K562 (cell line): ENCODE measurements around the gene ZP3. TPM values are rescaled to one million over a fixed set of nuclear protein-coding genes. Genes with fewer than 3 reads are reported as not detected.

Experiments
- CEBPG ChIP-seq, 3 experiments: fragments of 200-800 bp in 1 of 3; sonication (Bioruptor generic) in 1 of 3; sonication (generic) in 1 of 3; formaldehyde crosslinking in 1 of 3; IDR thresholded peaks in 2 of 3; conservative IDR thresholded peaks in 1 of 3; 2 replicates each; pipeline versions ENCODE4 v1.6.1 to v1.8.0; 2016 to 2022; ENCODE audit warnings: missing compliant biosample characterization in 2 of 3, missing genetic modification characterization in 2 of 3, mild to moderate bottlenecking in 1 of 3, missing genetic modification reagents in 1 of 3
- CTBP1 ChIP-seq: fragments of 450-650 bp; IDR thresholded peaks from 2 replicates; pipeline ENCODE4 v1.6.1; 2016; ENCODE audit warnings: borderline replicate concordance
- GABPA ChIP-seq: fragments of 200-800 bp; sonication (Bioruptor generic); conservative IDR thresholded peaks from 2 replicates; pipeline ENCODE4 v1.6.1; 2016; ENCODE audit warnings: low read depth, missing genetic modification characterization, missing compliant biosample characterization
- KLF13 ChIP-seq: fragments of 450-650 bp; IDR thresholded peaks from 2 replicates; pipeline ENCODE4 v1.6.1; 2016; ENCODE audit warnings: missing genetic modification characterization, low read depth, mild to moderate bottlenecking, missing compliant biosample characterization, moderate library complexity, borderline replicate concordance
- MYC ChIP-seq, 2 experiments: fragments of 250-450 bp in 1 of 2; sonication (Bioruptor Pico) in 1 of 2; IDR thresholded peaks; 2 replicates each; pipeline versions ENCODE4 v1.5.1 to v1.6.1; 2012 to 2021; ENCODE audit warnings: low read depth in 2 of 2, borderline replicate concordance in 1 of 2, improper control_type of control experiment in 1 of 2, low read length in 1 of 2, mild to moderate bottlenecking in 1 of 2, moderate library complexity in 1 of 2
- SLC30A9 ChIP-seq: fragments of 250-450 bp; sonication (Bioruptor Pico); IDR thresholded peaks from 2 replicates; pipeline ENCODE4 v1.8.0; 2022; ENCODE audit warnings: mild to moderate bottlenecking, moderate library complexity
- TCF3 ChIP-seq: sonication (generic); formaldehyde crosslinking; IDR thresholded peaks from 2 replicates; pipeline ENCODE4 v1.4.0; 2020; ENCODE audit warnings: mild to moderate bottlenecking, missing genetic modification reagents
- ZNF133 ChIP-seq: fragments of 250-450 bp; sonication (Bioruptor Pico); IDR thresholded peaks from 2 replicates; pipeline ENCODE4 v1.4.0; 2020; ENCODE audit warnings: mild to moderate bottlenecking
- ZNF212 ChIP-seq: fragments of 450-650 bp; formaldehyde crosslinking; IDR thresholded peaks from 2 replicates; pipeline ENCODE4 v1.4.0; 2020; ENCODE audit warnings: mild to moderate bottlenecking
- ZNF217 ChIP-seq: sonication (generic); formaldehyde crosslinking; IDR thresholded peaks from 2 replicates; pipeline ENCODE4 v1.8.0; 2022; ENCODE audit warnings: mild to moderate bottlenecking, missing genetic modification reagents
- ZNF583 ChIP-seq: fragments of 250-450 bp; sonication (Bioruptor Pico); IDR thresholded peaks from 2 replicates; pipeline ENCODE4 v1.4.0; 2020
- ZNF79 ChIP-seq: fragments of 250-450 bp; sonication (Bioruptor Pico); IDR thresholded peaks from 2 replicates; pipeline ENCODE4 v1.4.0; 2020; ENCODE audit warnings: low read depth, mild to moderate bottlenecking, moderate library complexity
- polyA plus RNA-seq, 8 experiments: library from polyadenylated mRNA; depleted of rRNA in 4 of 8; stranded (reverse) in 5 of 8; unstranded in 3 of 8; fragments of >200 nt; fragmentation: Nextera tagmentation in 2 of 8; fragmentation: Illumina TruSeq in 1 of 8; extraction: Ambion mirVana in 2 of 8; extraction: Trizol in 1 of 8; gene quantifications; 2 replicates each; pipeline versions ENCODE4 v1.2.1 to v1.2.3, GENCODE V29; 2011 to 2014; ENCODE audit warnings: inconsistent platforms in 1 of 8, missing spikeins in 1 of 8
- total RNA-seq, 7 experiments: library from RNA; depleted of rRNA in 6 of 7; stranded (reverse); fragments of >200 nt in 6 of 7; fragmentation: Illumina TruSeq in 2 of 7; extraction: Trizol in 2 of 7; gene quantifications; 2 replicates each; pipeline versions ENCODE4 v1.2.1 to v1.2.3, GENCODE V29; 2011 to 2021; ENCODE audit warnings: low replicate concordance in 1 of 7
- TF ChIP-seq, protein P1 (sequence below), 3 experiments: fragments of 200-800 bp in 1 of 3; fragments of 250-450 bp in 1 of 3; fragments of 450-650 bp in 1 of 3; sonication (Bioruptor Pico) in 1 of 3; sonication (Bioruptor generic) in 1 of 3; formaldehyde crosslinking in 1 of 3; IDR thresholded peaks; 2 replicates each; pipeline versions ENCODE4 v1.6.1 to v1.8.0; 2016 to 2022; ENCODE audit warnings: mild to moderate bottlenecking in 2 of 3, missing genetic modification characterization in 2 of 3, missing compliant biosample characterization in 1 of 3, moderate library complexity in 1 of 3
- TF ChIP-seq, protein P2 (sequence below): fragments of 250-450 bp; sonication (Bioruptor Pico); IDR thresholded peaks from 2 replicates; pipeline ENCODE4 v1.9.0; 2021; ENCODE audit warnings: mild to moderate bottlenecking
- TF ChIP-seq, protein P3 (sequence below): fragments of 450-650 bp; formaldehyde crosslinking; IDR thresholded peaks from 2 replicates; pipeline ENCODE4 v1.4.0; 2020; ENCODE audit warnings: mild to moderate bottlenecking, mixed read lengths
- TF ChIP-seq, protein P4 (sequence below): fragments of 450-650 bp; formaldehyde crosslinking; IDR thresholded peaks from 2 replicates; pipeline ENCODE4 v1.4.0; 2020; ENCODE audit warnings: mild to moderate bottlenecking
- TF ChIP-seq, protein P5 (sequence below), 2 experiments: fragments of 450-650 bp in 1 of 2; sonication (generic) in 1 of 2; formaldehyde crosslinking in 1 of 2; IDR thresholded peaks in 1 of 2; conservative IDR thresholded peaks in 1 of 2; 2 replicates each; pipeline versions ENCODE4 v1.6.1 to v1.8.1; 2016 to 2023; ENCODE audit warnings: mild to moderate bottlenecking in 2 of 2, moderate library complexity in 2 of 2, inconsistent platforms in 1 of 2, missing genetic modification reagents in 1 of 2

The ZP3 gene
- total and polyA plus RNA-seq, 9 of the 15 experiments (the other 6 are each of a cell fraction or from before 2014, with no cell fraction given), result 1.4 to 3.8 (median 2.4) TPM

DNA sequence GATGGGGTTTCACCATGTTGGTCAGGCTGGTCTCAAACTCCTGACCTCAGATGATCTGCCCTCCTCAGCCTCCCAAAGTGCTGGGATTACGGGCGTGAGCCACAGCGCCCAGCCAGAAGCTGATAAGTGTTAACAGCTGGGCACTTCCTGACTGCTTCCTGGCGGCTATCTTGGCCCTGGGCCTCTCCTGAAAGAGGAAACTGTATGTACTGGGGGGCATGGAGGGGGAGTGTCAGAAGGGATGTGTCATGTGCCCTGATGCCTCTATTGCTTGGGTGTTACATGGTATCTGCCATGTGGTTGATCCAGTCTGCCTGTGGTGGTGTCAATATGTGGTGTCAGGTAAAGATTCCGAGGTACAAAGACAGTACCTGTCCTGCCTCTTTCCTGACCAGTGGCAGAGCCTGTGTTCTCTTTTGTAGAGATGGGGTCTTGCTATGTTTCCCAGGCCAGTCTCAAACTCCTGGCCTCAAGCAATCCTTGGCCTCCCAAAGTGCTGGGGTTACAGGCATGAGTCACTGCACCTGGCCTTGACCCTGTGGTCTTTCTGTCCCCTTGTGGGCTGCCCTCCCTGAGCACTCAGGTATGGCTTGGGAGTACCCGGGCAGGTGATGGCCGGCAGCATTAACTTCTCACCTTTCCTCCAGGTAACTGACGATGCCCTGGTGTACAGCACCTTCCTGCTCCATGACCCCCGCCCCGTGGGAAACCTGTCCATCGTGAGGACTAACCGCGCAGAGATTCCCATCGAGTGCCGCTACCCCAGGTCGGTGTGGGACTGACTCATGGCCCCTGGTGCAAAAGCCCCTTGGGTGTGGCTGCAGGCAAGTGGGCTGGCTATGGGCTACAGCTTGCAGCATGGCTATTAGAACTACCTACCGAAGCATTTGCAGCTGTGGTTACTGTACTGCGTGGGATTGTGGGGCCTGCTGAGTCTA, 4.4 kb downstream of the ZP3 start (continued):
- TF ChIP-seq, protein P1, sequence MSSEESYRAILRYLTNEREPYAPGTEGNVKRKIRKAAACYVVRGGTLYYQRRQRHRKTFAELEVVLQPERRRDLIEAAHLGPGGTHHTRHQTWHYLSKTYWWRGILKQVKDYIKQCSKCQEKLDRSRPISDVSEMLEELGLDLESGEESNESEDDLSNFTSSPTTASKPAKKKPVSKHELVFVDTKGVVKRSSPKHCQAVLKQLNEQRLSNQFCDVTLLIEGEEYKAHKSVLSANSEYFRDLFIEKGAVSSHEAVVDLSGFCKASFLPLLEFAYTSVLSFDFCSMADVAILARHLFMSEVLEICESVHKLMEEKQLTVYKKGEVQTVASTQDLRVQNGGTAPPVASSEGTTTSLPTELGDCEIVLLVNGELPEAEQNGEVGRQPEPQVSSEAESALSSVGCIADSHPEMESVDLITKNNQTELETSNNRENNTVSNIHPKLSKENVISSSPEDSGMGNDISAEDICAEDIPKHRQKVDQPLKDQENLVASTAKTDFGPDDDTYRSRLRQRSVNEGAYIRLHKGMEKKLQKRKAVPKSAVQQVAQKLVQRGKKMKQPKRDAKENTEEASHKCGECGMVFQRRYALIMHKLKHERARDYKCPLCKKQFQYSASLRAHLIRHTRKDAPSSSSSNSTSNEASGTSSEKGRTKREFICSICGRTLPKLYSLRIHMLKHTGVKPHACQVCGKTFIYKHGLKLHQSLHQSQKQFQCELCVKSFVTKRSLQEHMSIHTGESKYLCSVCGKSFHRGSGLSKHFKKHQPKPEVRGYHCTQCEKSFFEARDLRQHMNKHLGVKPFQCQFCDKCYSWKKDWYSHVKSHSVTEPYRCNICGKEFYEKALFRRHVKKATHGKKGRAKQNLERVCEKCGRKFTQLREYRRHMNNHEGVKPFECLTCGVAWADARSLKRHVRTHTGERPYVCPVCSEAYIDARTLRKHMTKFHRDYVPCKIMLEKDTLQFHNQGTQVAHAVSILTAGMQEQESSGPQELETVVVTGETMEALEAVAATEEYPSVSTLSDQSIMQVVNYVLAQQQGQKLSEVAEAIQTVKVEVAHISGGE (CRISPR knock-in tag; IDR thresholded peaks at IDR 0.05), result no peak
- peak; percentile 86 for TF ChIP-seq CEBPG (CRISPR knock-in tag; IDR thresholded peaks at IDR 0.05)
- peak in 1 of 2 experiments; percentile 59; a peak in 2 of 4 replicates for TF ChIP-seq CEBPG (tag; conservative IDR thresholded peaks at IDR 0.05 in 1 of 2, IDR thresholded peaks at IDR 0.05 in 1 of 2)
- TF ChIP-seq, protein P2, sequence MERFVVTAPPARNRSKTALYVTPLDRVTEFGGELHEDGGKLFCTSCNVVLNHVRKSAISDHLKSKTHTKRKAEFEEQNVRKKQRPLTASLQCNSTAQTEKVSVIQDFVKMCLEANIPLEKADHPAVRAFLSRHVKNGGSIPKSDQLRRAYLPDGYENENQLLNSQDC (CRISPR knock-in tag), result no peak
- TF ChIP-seq, protein P3, sequence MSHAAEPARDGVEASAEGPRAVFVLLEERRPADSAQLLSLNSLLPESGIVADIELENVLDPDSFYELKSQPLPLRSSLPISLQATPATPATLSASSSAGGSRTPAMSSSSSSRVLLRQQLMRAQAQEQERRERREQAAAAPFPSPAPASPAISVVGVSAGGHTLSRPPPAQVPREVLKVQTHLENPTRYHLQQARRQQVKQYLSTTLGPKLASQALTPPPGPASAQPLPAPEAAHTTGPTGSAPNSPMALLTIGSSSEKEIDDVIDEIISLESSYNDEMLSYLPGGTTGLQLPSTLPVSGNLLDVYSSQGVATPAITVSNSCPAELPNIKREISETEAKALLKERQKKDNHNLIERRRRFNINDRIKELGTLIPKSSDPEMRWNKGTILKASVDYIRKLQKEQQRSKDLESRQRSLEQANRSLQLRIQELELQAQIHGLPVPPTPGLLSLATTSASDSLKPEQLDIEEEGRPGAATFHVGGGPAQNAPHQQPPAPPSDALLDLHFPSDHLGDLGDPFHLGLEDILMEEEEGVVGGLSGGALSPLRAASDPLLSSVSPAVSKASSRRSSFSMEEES (CRISPR knock-in tag), result no peak
- no peak for TF ChIP-seq ZNF217 (CRISPR knock-in tag)
- TF ChIP-seq, protein P4, sequence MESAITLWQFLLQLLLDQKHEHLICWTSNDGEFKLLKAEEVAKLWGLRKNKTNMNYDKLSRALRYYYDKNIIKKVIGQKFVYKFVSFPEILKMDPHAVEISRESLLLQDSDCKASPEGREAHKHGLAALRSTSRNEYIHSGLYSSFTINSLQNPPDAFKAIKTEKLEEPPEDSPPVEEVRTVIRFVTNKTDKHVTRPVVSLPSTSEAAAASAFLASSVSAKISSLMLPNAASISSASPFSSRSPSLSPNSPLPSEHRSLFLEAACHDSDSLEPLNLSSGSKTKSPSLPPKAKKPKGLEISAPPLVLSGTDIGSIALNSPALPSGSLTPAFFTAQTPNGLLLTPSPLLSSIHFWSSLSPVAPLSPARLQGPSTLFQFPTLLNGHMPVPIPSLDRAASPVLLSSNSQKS (CRISPR knock-in tag), result no peak
- peak; percentile 53; the same call in 1 of the 2 replicates for TF ChIP-seq CTBP1
- TF ChIP-seq ZNF133 (CRISPR knock-in tag), result no peak
- no peak for TF ChIP-seq ZNF583 (CRISPR knock-in tag)
- no peak for TF ChIP-seq ZNF79 (CRISPR knock-in tag)
- TF ChIP-seq KLF13 (tag), result no peak
- peak; percentile 62; the same call in 1 of the 2 replicates for TF ChIP-seq MYC (IDR thresholded peaks at IDR 0.05; ENCODE audit: low read depth, low read length)
- TF ChIP-seq MYC (CRISPR knock-in tag; IDR thresholded peaks at IDR 0.05; ENCODE audit: borderline replicate concordance, low read depth), result no peak
- peak; percentile 58 for TF ChIP-seq TCF3
- TF ChIP-seq ZNF212 (CRISPR knock-in tag), result no peak
- TF ChIP-seq, protein P5, sequence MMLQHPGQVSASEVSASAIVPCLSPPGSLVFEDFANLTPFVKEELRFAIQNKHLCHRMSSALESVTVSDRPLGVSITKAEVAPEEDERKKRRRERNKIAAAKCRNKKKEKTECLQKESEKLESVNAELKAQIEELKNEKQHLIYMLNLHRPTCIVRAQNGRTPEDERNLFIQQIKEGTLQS (IDR thresholded peaks at IDR 0.05), result peak; percentile 57
- TF ChIP-seq, protein P5 (CRISPR knock-in tag; conservative IDR thresholded peaks at IDR 0.05), result no peak
- TF ChIP-seq GABPA (tag), result peak; percentile 33; the same call in 1 of the 2 replicates
- TF ChIP-seq SLC30A9 (CRISPR knock-in tag), result no peak
